GM23338 (cell line): ENCODE measurements around the gene NR2C1. TPM values are rescaled to one million over a fixed set of nuclear protein-coding genes. Genes with fewer than 3 reads are reported as not detected.
A peak's percentile ranks its signal among the peaks of the same experiment; 100 is the strongest.

Source experiments
- ATAC-seq: fragments of 200-7000 bp; cut with Tn5 transposase; 3 replicates; pipeline ENCODE4 v1.9.1; 2020
- DNase-seq: peaks from one replicate; pipeline ENCODE4 v3.0.0-alpha.2; 2015; ENCODE audit warnings: low spot score
- H2AFZ ChIP-seq: fragments of 200-600 bp; sonication (generic); 2 replicates; pipeline ENCODE4 v1.8.0; 2016; ENCODE audit warnings: antibody characterized with exemption, mild to moderate bottlenecking, moderate library complexity
- H3F3A ChIP-seq: fragments of 200-600 bp; sonication (generic); replicated peaks from 2 replicates; pipeline ENCODE4 v1.8.0; 2017; ENCODE audit warnings: antibody characterized with exemption, mixed run types, low read depth
- H3K27ac ChIP-seq: fragments of 200-600 bp; sonication (generic); 2 replicates; pipeline ENCODE4 v1.6.1; 2016; ENCODE audit warnings: low read depth
- H3K27me3 ChIP-seq: fragments of 200-600 bp; sonication (generic); 2 replicates; pipeline ENCODE4 v1.8.0; 2016; ENCODE audit warnings: mild to moderate bottlenecking, mixed run types, moderate library complexity; ENCODE audit not compliant: insufficient read depth
- H3K36me3 ChIP-seq: fragments of 200-600 bp; sonication (generic); 2 replicates; pipeline ENCODE4 v1.8.0; 2016; ENCODE audit warnings: mild to moderate bottlenecking; ENCODE audit not compliant: insufficient read depth
- H3K4me1 ChIP-seq: fragments of 200-600 bp; sonication (generic); 2 replicates; pipeline ENCODE4 v1.8.0; 2016; ENCODE audit warnings: mild to moderate bottlenecking, moderate library complexity; ENCODE audit not compliant: insufficient read depth
- H3K4me2 ChIP-seq: fragments of 200-600 bp; sonication (generic); 2 replicates; pipeline ENCODE4 v1.7.1; 2017; ENCODE audit warnings: mixed run types
- H3K4me3 ChIP-seq: fragments of 200-600 bp; sonication (generic); 2 replicates; pipeline ENCODE4 v1.6.1; 2016; ENCODE audit warnings: mixed run types
- H3K79me2 ChIP-seq: fragments of 200-600 bp; sonication (generic); replicated peaks from 2 replicates; pipeline ENCODE4 v1.8.0; 2017; ENCODE audit warnings: mild to moderate bottlenecking; ENCODE audit not compliant: insufficient read depth
- H3K9me2 ChIP-seq: fragments of 200-600 bp; sonication (generic); 2 replicates; pipeline ENCODE4 v1.8.0; 2017; ENCODE audit not compliant: insufficient read depth
- H4K20me1 ChIP-seq: fragments of 200-600 bp; sonication (generic); replicated peaks from 2 replicates; pipeline ENCODE4 v1.8.0; 2017; ENCODE audit warnings: mild to moderate bottlenecking; ENCODE audit not compliant: insufficient read depth
- H3K27ac Mint-ChIP-seq: 2 replicates; pipeline ENCODE4 v1.8.0; 2020; ENCODE audit warnings: inconsistent platforms, mild to moderate bottlenecking, moderate library complexity, mixed read lengths
- H3K27me3 Mint-ChIP-seq: 3 replicates; pipeline ENCODE4 v1.8.0; 2022; ENCODE audit warnings: low read depth, mild to moderate bottlenecking, moderate library complexity, mixed read lengths, inconsistent platforms; ENCODE audit not compliant: insufficient read depth, poor library complexity
- H3K36me3 Mint-ChIP-seq: 3 replicates; pipeline ENCODE4 v1.8.0; 2021; ENCODE audit warnings: low read depth, mild to moderate bottlenecking, inconsistent platforms, moderate library complexity, mixed read lengths
- H3K4me1 Mint-ChIP-seq: 3 replicates; pipeline ENCODE4 v1.8.0; 2020; ENCODE audit warnings: mild to moderate bottlenecking, inconsistent platforms, mixed read lengths
- H3K4me3 Mint-ChIP-seq: 3 replicates; pipeline ENCODE4 v1.8.0; 2021; ENCODE audit warnings: moderate library complexity, mild to moderate bottlenecking, inconsistent platforms, mixed read lengths
- H3K9me3 Mint-ChIP-seq: 3 replicates; pipeline ENCODE4 v1.8.0; 2020; ENCODE audit warnings: moderate library complexity, mild to moderate bottlenecking, inconsistent platforms, mixed read lengths
- CTCF ChIP-seq, 2 experiments: fragments of 200-600 bp in 1 of 2; sonication (generic) in 1 of 2; conservative IDR thresholded peaks; 2 replicates each; pipeline versions ENCODE4 v1.5.1 to v1.6.1; 2016 to 2017; ENCODE audit warnings: antibody characterized with exemption in 2 of 2, low read depth in 2 of 2, mild to moderate bottlenecking in 2 of 2, moderate library complexity in 1 of 2
- JUNB ChIP-seq: IDR thresholded peaks from one replicate; pipeline ENCODE4 v1.6.1; 2016; ENCODE audit warnings: antibody characterized with exemption; ENCODE audit not compliant: unreplicated experiment
- POLR2AphosphoS5 ChIP-seq: IDR thresholded peaks from 2 replicates; pipeline ENCODE4 v1.6.1; 2016; ENCODE audit warnings: antibody characterized with exemption, low read depth
- REST ChIP-seq: IDR thresholded peaks from one replicate; pipeline ENCODE4 v1.6.1; 2018; ENCODE audit warnings: antibody characterized with exemption; ENCODE audit not compliant: unreplicated experiment
- STAT1 ChIP-seq: IDR thresholded peaks from one replicate; pipeline ENCODE4 v1.6.1; 2016; ENCODE audit warnings: antibody characterized with exemption; ENCODE audit not compliant: unreplicated experiment
- polyA plus RNA-seq: library from polyadenylated mRNA; unstranded; fragments of >200 nt; fragmentation: Nextera tagmentation; extraction: Ambion mirVana; gene quantifications from 2 replicates; pipeline ENCODE4 v1.2.1, GENCODE V29; 2016
- total RNA-seq: library from RNA; depleted of rRNA; stranded (reverse); fragments of >200 nt; shearing (Covaris generic); gene quantifications from 2 replicates; pipeline ENCODE4 v1.2.3, GENCODE V29; 2014

The NR2C1 gene
- total and polyA plus RNA-seq, 2 experiments from 2014 or later = 41.1 to 45.3 TPM

GRCh38 chr12:94980577-94980976 is 92.8 kb downstream of the NR2C1 start:
- Histone ChIP-seq H3K27me3 (no peaks in the 10 kb centered on the region), H3K36me3 (no peaks in the 10 kb centered on the region), H2AFZ (no peak overlapping the region), H3K4me2 (no peak overlapping the region), H4K20me1 (0 out of 2 replicates have a peak, but pooled peaks cover 5% of the 10 kb centered on the region), H3F3A (no peaks in the 10 kb centered on the region), H3K9me2 (no peaks in the 10 kb centered on the region), H3K79me2 (peaks cover 3% of the 10 kb centered on the region), H3K27ac (no peak overlapping the region), H3K4me3 (no peak overlapping the region), H3K4me1 (0 out of 2 replicates have a peak, but pooled peaks cover 6% of the 10 kb centered on the region)
- TF ChIP-seq CTCF (conservative IDR thresholded peaks at IDR 0.05; ENCODE audit: low read depth in 2 of 2) (peak; percentile 11 to 28; a peak in 1 of 4 replicates), REST (no peak), STAT1 (no peak)
- no peak overlapping the region for H3K4me3 Mint-ChIP-seq
- no peak for DNase-seq
- H3K4me1 Mint-ChIP-seq = peaks cover 19% of the 10 kb centered on the region
- H3K36me3 Mint-ChIP-seq = no peaks in the 10 kb centered on the region
- no peaks in the 10 kb centered on the region for H3K9me3 Mint-ChIP-seq
- H3K27ac Mint-ChIP-seq = no peak overlapping the region
- peaks cover 2% of the 10 kb centered on the region for H3K27me3 Mint-ChIP-seq
- no peak for ATAC-seq

GRCh38 chr12:94979941-94980340 is 93.5 kb downstream of the NR2C1 start:
- no peak overlapping the region for H2AFZ ChIP-seq
- 0 out of 2 replicates have a peak, but pooled peaks cover 6% of the 10 kb centered on the region for H3K4me1 ChIP-seq
- no peak for DNase-seq
- ATAC-seq = no peak
- no peaks in the 10 kb centered on the region for H3K9me2 ChIP-seq
- Mint-ChIP-seq H3K4me3 (no peak overlapping the region), H3K27me3 (peaks cover 3% of the 10 kb centered on the region), H3K36me3 (no peaks in the 10 kb centered on the region), H3K4me1 (peaks cover 19% of the 10 kb centered on the region), H3K9me3 (no peaks in the 10 kb centered on the region), H3K27ac (no peak overlapping the region)
- no peaks in the 10 kb centered on the region for H3K27me3 ChIP-seq
- H3K4me2 ChIP-seq = no peak overlapping the region
- H3K36me3 ChIP-seq = no peaks in the 10 kb centered on the region
- 0 out of 2 replicates have a peak, but pooled peaks cover 5% of the 10 kb centered on the region for H4K20me1 ChIP-seq
- no peak for TF ChIP-seq CTCF (conservative IDR thresholded peaks at IDR 0.05; ENCODE audit: low read depth in 2 of 2)
- no peak for TF ChIP-seq STAT1
- no peak for TF ChIP-seq JUNB
- no peak for TF ChIP-seq POLR2AphosphoS5
- no peaks in the 10 kb centered on the region for H3F3A ChIP-seq
- no peak overlapping the region for H3K4me3 ChIP-seq
- no peak overlapping the region for H3K27ac ChIP-seq
- H3K79me2 ChIP-seq = peaks cover 3% of the 10 kb centered on the region; the same call in 1 of the 2 replicates
